ENCODE measurements around the gene PAQR7.

- TF ChIP-seq CTCF (IDR thresholded peaks at IDR 0.05), result no peak
- no peak for TF ChIP-seq POLR2A (IDR thresholded peaks at IDR 0.05)
These were observed 48.9 kb downstream of the PAQR7 start for GRCh38 chr1:25826571-25826970.
